GM12872 (cell line): ENCODE measurements around the gene SHISAL1.

Experiments
- CTCF ChIP-seq: IDR thresholded peaks from 3 replicates; pipeline ENCODE4 v1.5.1; 2011; ENCODE audit warnings: low read depth, mild to moderate bottlenecking, low read length, moderate library complexity; ENCODE audit not compliant: insufficient read depth

Gene SHISAL1

DNA sequence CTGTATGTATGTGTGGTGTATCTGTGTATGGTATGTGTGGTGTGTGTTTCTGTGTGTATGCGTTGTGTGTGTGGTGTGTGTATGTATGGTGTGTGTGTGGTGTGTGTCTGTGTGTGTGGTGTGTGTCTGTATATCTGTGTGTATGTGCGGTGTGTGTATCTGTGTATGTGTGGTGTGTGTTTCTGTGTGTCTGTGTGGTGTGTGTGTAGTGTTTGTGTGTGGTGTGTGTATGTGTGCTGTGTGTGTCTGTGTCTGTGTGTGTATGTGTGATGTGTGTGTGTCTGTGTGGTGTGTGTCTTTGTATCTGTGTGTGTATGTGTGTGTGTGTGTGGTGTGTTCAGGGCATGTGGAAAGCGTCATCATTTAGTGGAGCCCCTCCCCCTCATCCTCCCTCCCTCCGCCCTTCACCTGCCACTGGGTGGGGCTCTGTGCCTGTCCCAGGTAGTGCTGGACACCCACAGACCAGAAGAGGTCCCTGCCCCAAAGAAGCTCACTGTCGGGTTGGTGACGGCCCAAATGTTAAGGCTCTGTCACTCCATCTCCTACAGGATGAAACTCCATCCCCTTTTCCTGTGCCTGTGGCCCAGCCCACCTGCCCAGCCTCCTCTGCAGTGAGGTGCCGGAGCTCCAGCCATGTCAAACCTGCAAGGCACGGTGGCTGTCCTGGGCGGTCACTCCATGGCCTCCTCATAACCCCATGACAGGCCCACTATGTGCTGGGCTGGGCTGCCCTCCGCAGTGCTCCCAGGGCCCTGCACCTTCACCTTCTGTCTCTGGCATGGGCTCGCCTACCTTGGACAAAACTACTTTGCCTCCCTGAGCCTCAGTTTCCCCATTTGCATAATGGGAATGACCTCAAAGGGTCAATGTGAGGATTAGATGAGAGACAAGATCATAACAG lies 23.4 kb upstream of the SHISAL1 start:
- 0 out of 3 replicates have a peak, but pooled peaks have one; percentile 1 for TF ChIP-seq CTCF

DNA sequence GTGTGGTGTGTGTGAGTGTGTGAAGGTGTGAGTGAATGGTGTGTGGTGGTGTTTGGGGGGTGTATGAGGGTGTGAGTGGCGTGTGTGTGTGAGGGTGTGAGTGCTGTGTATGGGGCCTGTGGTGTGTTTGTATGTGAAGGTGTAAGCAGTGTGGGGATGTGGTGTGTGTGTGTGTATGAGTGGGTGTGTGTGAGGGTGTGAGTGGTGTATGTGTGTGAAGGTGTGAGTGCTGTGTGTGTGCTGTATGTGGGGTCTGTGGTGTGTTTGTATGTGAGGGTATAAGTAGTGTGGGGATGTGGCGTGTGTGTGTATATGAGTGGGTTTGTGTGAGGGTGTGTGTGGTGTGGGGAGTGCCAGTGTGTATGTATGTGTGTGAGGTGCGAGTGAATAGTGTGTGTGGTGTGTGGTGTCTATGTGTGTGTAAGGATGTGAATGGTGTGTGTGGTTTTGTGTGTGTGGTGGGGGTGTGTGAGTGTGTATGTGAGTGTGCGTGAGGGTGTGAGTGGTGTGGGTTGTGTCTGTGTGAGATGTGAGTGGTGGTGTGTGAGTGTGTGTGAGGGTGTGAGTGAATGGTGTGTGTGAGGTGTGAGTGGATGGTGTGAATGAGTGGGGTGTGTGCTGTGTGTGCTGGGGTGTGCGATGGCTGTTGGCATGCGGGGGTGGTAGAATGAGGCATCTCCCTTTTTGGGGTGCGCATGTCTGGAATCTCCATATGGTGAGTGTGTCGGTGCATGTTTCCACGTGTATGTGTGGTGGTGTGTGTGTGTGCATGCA lies 22.5 kb upstream of the SHISAL1 start:
- no peak for TF ChIP-seq CTCF

GRCh38 chr22:44333847-44334635 lies 21.3 kb upstream of the SHISAL1 start:
- TF ChIP-seq CTCF, result no peak

- no peak for TF ChIP-seq CTCF
These were observed 20.2 kb upstream of the SHISAL1 start for GRCh38 chr22:44332946-44333345.

DNA sequence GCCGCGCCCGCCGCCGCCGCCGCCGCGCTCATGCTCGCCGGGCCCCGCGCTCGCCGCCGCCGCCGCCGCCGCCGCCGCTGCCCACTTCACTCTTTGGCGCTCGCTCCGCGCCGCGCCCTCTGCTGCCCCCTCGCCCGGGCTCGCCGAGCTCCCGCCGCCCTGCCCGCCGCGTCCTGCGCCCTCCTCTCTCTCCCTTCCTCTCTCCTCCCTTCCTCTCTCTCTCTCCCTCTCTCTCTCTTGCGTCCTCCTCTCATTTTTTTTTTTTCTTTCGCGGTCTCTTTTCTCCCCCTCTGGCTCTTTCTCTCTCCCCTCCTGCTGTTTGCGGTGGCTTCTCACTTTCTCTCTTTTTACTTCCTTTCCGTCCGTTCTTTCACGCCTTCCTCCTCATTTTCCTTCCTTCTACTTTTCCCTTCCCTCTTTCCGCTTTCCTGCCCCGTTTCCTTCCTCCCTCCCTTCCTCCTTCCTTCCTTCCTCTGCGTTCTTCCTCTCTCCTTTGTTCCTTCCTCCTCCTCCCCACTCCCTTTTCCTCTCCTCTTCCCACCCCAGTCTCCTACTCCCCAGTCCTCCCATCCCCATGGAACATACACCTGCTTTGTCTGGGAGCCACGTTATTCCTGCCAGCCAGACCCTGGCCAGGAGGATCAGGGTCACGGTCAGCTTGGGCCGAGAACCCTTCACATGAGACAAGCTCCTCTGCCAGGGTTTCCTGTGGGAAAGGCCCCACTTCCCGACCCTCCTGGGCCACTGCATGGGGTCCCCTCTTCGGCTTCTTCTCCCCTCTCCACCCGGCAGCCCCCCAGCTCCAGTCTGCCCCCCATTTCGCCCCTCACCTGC lies 19.3 kb upstream of the SHISAL1 start:
- TF ChIP-seq CTCF, result no peak

DNA sequence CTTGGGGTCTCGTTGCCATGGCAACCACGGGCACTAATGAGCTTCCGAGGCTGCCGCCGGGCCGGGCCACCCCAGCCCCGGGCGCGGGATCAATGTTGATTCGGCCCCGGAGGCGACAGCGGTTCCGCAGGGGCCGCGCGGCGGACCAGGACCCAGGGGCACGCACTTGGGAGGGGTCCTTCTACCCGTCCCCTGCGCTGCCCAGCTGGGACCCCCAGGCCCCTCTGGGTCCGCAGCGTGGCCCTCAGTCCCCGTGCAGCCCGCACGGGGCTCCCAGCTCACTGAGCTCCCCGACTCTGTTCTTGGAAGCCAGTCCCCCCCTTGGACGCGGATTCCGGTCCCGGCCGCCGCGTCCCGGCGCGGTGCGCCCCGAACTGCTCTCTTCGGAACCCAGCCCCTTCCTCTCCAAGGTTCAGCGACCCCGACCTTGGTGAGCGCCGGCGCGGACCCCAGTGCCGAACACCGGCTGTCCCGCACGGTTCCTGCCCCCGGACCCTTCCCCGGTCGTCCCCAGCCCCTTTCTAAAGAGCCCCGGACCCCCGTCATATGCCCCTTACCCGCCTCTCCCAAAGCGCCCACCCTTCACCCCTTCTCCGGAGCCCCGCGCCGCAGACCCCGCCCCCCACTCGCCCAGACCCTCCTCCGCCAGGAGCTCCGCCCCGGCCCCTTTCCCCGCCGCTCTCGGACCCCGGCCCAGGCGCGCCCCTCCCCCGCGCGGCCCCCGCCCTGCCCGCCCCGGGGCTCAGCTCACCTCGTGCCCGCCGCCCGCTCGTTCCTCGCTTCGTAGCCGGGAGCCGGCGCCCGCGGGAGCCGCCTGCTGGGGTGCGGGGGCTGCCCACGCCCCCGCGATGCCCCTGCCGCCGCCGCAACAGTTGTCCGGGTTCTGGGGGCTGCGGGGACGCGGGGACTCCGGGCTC lies 18.3 kb upstream of the SHISAL1 start:
- TF ChIP-seq CTCF, result no peak
